HG03520 (cell line): ENCODE results near the gene DCUN1D4.

Experiments
- ATAC-seq: cut with Tn5 transposase; IDR thresholded peaks from one replicate; pipeline ENCODE4 v1.9.1; 2021; ENCODE audit warnings: mild to moderate bottlenecking, moderate library complexity; ENCODE audit not compliant: unreplicated experiment

Gene DCUN1D4

DNA sequence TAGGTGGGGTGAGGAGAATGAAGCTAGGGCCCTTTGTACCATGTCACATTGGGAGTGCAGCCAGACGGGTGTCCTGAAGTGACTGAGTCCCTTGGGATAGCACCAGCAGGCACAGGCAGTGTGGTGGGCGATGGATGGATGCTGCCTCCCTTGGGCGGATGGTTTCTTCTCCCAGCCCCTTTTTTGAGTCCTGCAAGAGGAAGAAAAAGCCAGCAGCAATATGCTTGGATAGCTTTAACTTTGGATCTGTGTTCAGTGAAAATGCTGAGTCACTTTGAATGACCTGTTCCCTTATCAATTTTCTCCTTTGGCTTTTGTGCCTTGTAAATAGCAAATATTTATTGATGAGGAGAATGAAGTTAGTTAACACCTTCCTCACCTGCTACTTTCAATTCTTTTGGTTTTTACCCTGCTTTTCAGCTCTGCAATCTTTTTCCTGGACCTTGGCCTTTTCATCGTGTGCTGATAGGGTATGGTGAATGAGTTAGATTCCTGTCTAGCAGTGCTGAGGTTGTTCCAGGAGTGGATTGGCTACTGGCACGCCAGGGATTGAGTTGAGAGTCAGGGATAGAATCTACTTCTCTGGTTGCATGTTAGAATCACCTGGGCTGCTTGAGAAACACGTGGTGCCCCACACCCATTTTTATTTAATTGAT, 10.2 kb downstream of the DCUN1D4 start:
- no peak for ATAC-seq

DNA sequence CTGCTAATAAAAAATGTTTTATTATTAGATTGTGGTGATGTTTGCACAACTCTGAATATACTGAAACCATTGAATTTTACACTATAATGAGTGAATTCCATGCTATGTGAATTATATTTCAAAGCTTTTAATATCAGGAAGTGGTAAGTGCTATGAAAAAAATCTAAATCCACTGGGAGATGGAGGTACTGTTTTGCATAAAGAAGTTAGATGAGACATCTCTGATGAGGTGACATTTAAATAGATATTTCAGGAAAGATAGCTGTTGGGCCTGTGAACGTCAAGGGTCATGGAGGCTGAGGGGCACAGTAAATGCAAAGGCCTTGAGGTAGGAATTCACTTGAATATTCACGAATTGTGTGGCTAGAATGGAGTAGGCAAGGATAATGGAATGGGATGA, 12.3 kb downstream of the DCUN1D4 start:
- ATAC-seq, result no peak

- no peak for ATAC-seq
Measured at GRCh38 chr4:51855751-51856150, 12.8 kb downstream of the DCUN1D4 start.

DNA sequence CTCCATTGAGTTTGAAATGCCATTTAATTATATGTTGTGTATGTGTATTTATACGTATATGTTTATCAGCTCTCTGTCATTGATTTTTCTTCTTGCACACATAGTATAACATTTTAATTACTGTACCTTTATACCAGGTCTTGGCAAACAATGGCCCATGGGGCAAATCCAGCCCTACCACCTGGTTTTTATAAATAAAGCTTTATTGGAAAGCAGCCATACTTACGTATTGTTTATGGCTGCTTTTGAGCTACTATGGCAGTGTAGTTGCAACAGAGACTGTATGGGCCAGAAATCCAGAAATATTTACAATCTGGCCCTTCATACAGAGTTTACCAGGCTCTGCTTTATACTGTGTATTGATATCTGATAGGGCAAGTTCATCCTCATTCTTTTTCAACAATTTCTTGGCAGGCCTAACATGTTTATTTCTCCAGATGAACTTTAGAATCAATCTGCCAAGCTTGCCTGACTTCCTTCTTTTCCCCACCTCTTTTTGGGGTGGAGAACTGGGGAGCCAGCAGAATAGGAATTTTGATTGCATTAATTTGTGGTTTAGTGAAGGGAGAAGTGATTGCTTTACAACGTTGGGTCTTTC, 15.8 kb downstream of the DCUN1D4 start:
- no peak for ATAC-seq

DNA sequence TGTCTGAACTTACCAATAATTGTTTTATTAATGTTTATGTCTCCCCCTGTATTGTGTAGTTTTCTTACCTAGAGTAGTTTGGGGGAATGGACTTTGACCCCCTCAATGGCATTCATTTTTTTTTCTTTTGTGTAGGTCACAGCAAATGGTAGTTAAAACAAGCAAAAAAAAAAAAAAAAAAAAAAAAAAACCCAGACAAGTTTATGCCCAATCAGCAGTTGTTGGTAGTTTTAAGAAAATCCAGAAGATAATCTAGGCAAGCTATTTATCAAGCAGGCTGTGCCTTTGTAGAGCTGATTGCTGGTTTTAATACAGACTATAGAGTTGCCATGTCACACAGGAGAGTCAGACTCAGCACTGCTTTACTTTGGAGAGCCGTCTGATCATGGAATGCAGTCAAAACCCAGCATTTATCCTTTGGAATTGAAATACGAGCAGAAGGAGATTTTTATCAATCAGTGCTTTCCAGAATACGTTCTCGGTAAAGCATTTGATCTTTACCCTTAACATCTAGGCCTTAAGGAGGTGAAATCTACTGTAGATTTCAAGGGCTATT, 16.6 kb downstream of the DCUN1D4 start:
- no peak for ATAC-seq

- ATAC-seq, result no peak
Measured at GRCh38 chr4:51862199-51862598, 19.2 kb downstream of the DCUN1D4 start.

DNA sequence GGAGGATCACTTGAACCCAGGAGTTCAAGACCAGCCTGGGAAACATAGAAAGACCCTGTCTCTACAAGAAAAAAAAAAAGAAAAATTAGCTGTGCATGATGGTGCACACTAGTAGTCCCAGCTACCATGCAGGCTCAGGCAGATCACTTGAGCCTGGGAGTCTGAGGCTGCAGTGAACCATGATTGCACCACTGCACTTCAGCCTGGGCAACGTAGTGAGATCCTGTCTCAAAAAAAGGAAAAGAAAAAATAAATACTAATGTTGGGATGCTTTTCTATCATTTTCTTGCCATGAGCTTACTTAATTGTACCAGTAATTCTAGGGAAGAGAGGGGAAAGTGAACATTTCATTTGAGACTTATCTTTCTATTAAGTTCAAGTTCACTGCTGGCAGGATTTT, 19.8 kb downstream of the DCUN1D4 start:
- no peak for ATAC-seq

DNA sequence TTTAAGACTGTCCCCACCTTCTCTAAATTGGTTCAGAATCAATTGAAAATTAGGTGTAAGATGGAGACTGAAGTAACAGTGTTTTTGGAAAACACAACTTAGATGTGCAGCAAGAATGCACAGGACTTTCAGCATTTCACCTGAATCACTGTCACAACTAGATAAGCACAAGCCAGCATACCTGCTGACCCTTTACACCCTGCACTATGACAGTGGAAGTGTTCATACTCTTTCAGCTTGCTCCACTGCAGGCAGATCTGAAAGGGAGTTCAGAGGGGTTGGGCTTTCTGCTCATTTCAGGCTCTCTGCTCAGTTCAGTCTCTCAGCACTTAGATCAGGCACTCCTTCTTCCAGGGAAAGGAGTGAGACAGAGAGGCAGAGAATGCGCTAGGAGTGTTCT, 22.8 kb downstream of the DCUN1D4 start:
- ATAC-seq, result no peak

DNA sequence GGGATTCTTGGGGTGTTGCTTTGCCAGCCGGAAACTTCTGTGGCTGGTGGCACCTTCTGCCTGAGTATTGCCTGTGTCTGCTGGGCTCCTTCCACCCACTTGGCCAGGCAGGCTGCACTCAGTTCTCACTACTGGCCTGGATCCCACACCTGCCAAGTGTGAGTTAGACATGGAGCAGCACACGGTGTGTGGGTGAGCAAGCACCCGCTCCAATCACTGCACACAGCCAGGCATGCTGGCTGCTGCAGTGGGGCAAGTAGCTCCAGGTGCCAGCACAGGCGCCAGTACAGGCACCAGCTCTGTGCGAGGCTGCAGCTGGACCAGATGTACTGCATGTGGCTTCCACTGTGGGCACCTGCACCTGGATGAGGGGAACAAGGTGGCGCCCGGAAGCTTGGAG, 23.9 kb downstream of the DCUN1D4 start:
- no peak for ATAC-seq

GRCh38 chr4:51867689-51868448, 24.9 kb downstream of the DCUN1D4 start:
- ATAC-seq, result no peak

DNA sequence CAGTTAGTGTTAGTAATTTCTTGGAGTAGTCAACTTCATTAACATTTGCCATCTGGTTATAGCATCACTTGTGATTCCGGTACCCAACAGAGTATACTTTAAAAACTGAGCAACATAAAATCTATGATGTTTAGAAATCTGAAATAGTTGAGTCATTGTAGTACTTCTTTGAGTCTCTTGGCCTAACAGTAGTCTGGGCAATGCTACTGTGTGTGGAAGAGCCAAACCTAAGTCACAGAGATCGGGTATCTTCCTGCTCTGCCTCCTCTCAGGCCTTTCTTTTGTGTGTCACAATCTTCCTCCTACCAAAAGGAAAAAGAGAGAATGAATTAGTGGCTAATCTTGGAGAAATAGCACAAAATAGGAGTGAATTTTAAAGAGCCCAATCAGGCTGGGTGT, 25.5 kb downstream of the DCUN1D4 start:
- ATAC-seq, result no peak

GRCh38 chr4:51870441-51871188, 27.7 kb downstream of the DCUN1D4 start:
- no peak for ATAC-seq

GRCh38 chr4:51872283-51872997, 29.5 kb downstream of the DCUN1D4 start:
- ATAC-seq, result no peak

GRCh38 chr4:51874551-51874950, 31.6 kb downstream of the DCUN1D4 start:
- ATAC-seq, result no peak

GRCh38 chr4:51878431-51878830, 35.5 kb downstream of the DCUN1D4 start:
- ATAC-seq, result no peak

GRCh38 chr4:51880016-51880915, 37.3 kb downstream of the DCUN1D4 start:
- no peak for ATAC-seq

- no peak for ATAC-seq
Measured at GRCh38 chr4:51884055-51884454, 41.1 kb downstream of the DCUN1D4 start.

GRCh38 chr4:51884606-51885005, 41.7 kb downstream of the DCUN1D4 start:
- ATAC-seq, result no peak

GRCh38 chr4:51885363-51885762, 42.4 kb downstream of the DCUN1D4 start:
- ATAC-seq, result no peak

DNA sequence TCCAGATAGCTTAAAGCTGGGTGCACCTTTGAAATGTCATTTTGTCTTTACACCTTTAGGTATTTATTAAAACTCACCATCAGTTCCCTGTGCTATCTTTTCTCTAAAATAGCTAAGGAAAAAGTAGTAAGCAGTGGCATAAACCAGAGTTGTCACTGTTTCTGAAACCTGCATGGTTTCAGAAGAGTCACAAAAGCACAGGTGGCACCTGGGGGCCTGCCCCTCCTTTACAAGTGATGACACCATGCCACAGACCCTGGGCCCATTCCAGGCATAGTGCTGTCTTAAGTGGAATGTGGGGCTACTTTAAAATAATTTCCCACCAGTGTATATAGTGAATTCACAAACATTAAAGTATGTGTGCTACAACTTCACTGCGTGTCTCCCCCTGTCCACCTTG, 47.8 kb downstream of the DCUN1D4 start:
- no peak for ATAC-seq
